MCF 10A (cell line): ENCODE measurements around the gene SHISA5. TPM values are rescaled to one million over a fixed set of nuclear protein-coding genes. Genes with fewer than 3 reads are reported as not detected.
A peak's percentile ranks its signal among the peaks of the same experiment; 100 is the strongest.
"Not testable (repeated sequence)": the region's sequence is repeated elsewhere in the genome, so short reads cannot be mapped to it uniquely, and the experiment has no call there.

Source experiments
- Bru-seq: library from RNA; stranded (reverse); fragments of 400-500 nt; gene quantifications from one replicate; lab custom pipeline; 2021; lab: Mats Ljungman, UMichigan
- BruChase-seq, 2 experiments: library from RNA; stranded (reverse); fragments of 400-500 nt; gene quantifications; one replicate each; lab custom pipeline; 2021; lab: Mats Ljungman, UMichigan
- BruUV-seq: library from RNA; stranded (reverse); fragments of 400-500 nt; replicated peaks from 2 replicates; lab custom pipeline; 2021; lab: Mats Ljungman, UMichigan
- CTCF ChIA-PET: fragments of 300-600 bp; sonication (Branson Sonifier 250); formaldehyde crosslinking; extraction: SDS; loops from one replicate; lab custom pipeline; 2021; ENCODE audit warnings: antibody characterized with exemption, inconsistent platforms; lab: Yijun Ruan, JAX
- POLR2A ChIA-PET: fragments of 300-600, 350-650 bp; sonication (Branson Sonifier 250); formaldehyde crosslinking; extraction: SDS; loops from one replicate; lab custom pipeline; 2020; ENCODE audit warnings: antibody characterized with exemption, inconsistent platforms; lab: Yijun Ruan, JAX
- DNase-seq: peaks from one replicate; pipeline ENCODE4 v3.0.0-alpha.2; 2018; ENCODE audit not compliant: unreplicated experiment
- H3K27ac Mint-ChIP-seq: one replicate; pipeline ENCODE4 v1.8.0; 2022; ENCODE audit warnings: mild to moderate bottlenecking, low read depth, mixed read lengths; ENCODE audit not compliant: unreplicated experiment
- H3K27me3 Mint-ChIP-seq: one replicate; pipeline ENCODE4 v1.8.0; 2022; ENCODE audit warnings: mixed read lengths; ENCODE audit not compliant: insufficient read depth, unreplicated experiment
- H3K36me3 Mint-ChIP-seq: one replicate; pipeline ENCODE4 v1.8.0; 2022; ENCODE audit warnings: mild to moderate bottlenecking, moderate library complexity, mixed read lengths; ENCODE audit not compliant: insufficient read depth, unreplicated experiment
- H3K4me1 Mint-ChIP-seq: one replicate; pipeline ENCODE4 v1.8.0; 2022; ENCODE audit warnings: mixed read lengths; ENCODE audit not compliant: insufficient read depth, unreplicated experiment
- H3K4me3 Mint-ChIP-seq: one replicate; pipeline ENCODE4 v1.8.0; 2022; ENCODE audit warnings: mild to moderate bottlenecking, moderate library complexity, mixed read lengths; ENCODE audit not compliant: unreplicated experiment
- H3K9me3 Mint-ChIP-seq: one replicate; pipeline ENCODE4 v1.8.0; 2022; ENCODE audit warnings: mixed read lengths; ENCODE audit not compliant: unreplicated experiment
- intact Hi-C: fragments of 100-400 bp; cut with micrococcal nuclease; formaldehyde crosslinking; loops from 2 replicates; pipeline ENCODE4 v1.14.1; 2022
- long read RNA-seq: library from polyadenylated mRNA; stranded (forward); transcript quantifications from one replicate; pipeline ENCODE4 v2.0.0, GENCODE V29; 2022
- total RNA-seq: library from RNA; stranded (reverse); gene quantifications from 2 replicates; pipeline ENCODE4 v1.2.3, GENCODE V29; 2022
- TF ChIP-seq, protein P1 (sequence below): fragments of 200-600 bp; IDR thresholded peaks from one replicate; pipeline ENCODE4 v1.8.0; 2022; ENCODE audit warnings: antibody characterized with exemption, mild to moderate bottlenecking; ENCODE audit not compliant: unreplicated experiment

SHISA5 gene, protein sequence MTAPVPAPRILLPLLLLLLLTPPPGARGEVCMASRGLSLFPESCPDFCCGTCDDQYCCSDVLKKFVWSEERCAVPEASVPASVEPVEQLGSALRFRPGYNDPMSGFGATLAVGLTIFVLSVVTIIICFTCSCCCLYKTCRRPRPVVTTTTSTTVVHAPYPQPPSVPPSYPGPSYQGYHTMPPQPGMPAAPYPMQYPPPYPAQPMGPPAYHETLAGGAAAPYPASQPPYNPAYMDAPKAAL
- total RNA-seq, result 131 and 170 TPM in 2 replicates
- percentile 49 among the genes with signal in this experiment for Bru-seq, nascent RNA
- BruChase-seq, experiment 1, labeled RNA remaining after a 6-hour chase, result percentile 78 among the genes with signal in this experiment
- BruChase-seq, experiment 2, labeled RNA remaining after a 2-hour chase, result percentile 57 among the genes with signal in this experiment
- long read RNA-seq, transcript SHISA5-206 (4 exons, 1,839 nt), result major isoform, 295 of 429 reads
- long read RNA-seq, transcript SHISA5-201 (6 exons, 2,369 nt), result minor isoform, 51 of 429 reads
- long read RNA-seq, partial matches to known transcripts, result 15 of 429 reads
- long read RNA-seq, other reads (novel, unspliced or antisense), result 62 of 429 reads

DNA sequence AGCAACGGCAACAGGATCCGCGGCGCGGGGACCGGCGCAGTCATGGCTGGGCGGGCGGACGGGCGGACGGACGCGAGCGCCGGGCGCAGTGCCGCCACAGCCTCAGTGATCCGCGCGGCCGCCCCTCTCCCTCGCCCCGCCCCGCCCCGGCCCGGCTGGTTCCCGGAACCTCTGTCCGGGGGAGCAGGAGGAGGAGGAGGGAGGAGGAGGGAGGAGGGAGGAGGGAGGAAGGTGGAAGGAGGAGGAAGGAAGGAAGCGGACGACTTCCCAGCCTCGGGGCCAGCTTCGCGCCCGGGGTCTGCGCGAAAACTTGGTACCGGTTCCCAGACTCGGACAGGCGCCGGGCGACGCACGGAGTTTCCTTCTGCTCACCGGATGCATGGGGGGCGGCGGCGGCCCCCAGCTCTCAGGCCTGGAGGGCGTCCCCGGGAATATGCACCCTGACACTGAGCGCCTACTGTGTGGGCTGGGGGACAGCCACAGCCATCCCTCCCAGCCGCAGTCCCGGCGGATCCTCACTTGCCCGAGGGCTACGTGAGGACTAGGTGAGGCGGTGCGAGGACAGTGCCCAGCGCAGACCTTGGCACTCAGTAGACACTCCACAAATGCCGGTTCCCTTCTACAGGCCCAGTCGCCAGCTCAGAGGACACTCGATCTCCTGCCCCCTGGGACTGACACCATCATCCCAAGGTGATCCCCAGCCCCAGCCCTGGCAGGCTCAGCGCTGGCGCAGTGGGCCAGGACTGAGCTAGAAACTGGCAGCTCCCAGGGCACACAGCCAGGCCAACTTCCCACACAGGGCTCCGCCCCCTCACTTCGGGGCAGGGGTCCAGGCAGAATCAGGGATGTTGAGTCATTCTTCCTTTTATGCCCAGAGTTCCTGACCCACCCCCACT lies at the start of gene SHISA5:
SHISA5 (minus strand) TSS at position 124 of the 896 bp plus-strand sequence; CDS start at position 44, 80 bp downstream.
- BruUV-seq, result no TSS peak
- TF ChIP-seq, protein P1, sequence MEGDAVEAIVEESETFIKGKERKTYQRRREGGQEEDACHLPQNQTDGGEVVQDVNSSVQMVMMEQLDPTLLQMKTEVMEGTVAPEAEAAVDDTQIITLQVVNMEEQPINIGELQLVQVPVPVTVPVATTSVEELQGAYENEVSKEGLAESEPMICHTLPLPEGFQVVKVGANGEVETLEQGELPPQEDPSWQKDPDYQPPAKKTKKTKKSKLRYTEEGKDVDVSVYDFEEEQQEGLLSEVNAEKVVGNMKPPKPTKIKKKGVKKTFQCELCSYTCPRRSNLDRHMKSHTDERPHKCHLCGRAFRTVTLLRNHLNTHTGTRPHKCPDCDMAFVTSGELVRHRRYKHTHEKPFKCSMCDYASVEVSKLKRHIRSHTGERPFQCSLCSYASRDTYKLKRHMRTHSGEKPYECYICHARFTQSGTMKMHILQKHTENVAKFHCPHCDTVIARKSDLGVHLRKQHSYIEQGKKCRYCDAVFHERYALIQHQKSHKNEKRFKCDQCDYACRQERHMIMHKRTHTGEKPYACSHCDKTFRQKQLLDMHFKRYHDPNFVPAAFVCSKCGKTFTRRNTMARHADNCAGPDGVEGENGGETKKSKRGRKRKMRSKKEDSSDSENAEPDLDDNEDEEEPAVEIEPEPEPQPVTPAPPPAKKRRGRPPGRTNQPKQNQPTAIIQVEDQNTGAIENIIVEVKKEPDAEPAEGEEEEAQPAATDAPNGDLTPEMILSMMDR, result no peak
- Mint-ChIP-seq H3K27ac (peak within 1 kb of the TSS; percentile 25), H3K27me3 (no peaks in the 10 kb centered on the region), H3K36me3 (peaks cover 10% of the 10 kb centered on the region), H3K4me3 (peak within 1 kb of the TSS; percentile 70), H3K4me1 (peaks cover 32% of the 10 kb centered on the region), H3K9me3 (no peaks in the 10 kb centered on the region)
- peak; percentile 69 for DNase-seq
- ChIA-PET CTCF (interaction anchor here (0.6 to 1.3 kb wide), 4 partner anchors 32 to 104 kb away, joined by 3 to 6 read pairs (median 4); no protein-coding TSS in a partner anchor), POLR2A (interaction anchor here (0.6 to 2.9 kb wide), 8 partner anchors 14 to 236 kb away, joined by 3 to 11 read pairs (median 4); partner anchors contain the start of genes CCDC51 and TMA7)
- intact Hi-C loops, result loop anchor here (1.0 kb wide), 1 partner anchor 32 kb away; no protein-coding TSS in a partner anchor

DNA sequence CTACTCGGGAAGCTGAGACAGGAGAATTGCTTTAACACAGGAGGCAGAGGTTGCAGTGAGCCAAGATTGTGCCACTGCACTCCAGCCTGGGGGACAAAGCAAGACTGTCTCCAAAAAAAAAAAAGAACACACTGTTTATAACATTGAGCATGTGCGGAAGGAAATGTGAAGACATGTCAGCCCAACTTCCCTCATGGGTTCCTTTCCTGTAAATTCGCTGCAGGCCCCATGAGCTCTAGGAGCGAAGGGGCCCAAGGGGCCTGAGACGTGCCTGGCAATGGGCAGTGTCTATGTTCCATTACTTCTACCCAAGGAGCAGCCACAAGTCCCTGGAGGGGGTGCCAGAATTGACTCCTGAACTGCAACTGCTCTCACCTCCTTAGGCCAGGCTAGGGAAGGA lies 49.4 kb upstream of the SHISA5 start:
- no peaks in the 10 kb centered on the region for H3K27me3 Mint-ChIP-seq

DNA sequence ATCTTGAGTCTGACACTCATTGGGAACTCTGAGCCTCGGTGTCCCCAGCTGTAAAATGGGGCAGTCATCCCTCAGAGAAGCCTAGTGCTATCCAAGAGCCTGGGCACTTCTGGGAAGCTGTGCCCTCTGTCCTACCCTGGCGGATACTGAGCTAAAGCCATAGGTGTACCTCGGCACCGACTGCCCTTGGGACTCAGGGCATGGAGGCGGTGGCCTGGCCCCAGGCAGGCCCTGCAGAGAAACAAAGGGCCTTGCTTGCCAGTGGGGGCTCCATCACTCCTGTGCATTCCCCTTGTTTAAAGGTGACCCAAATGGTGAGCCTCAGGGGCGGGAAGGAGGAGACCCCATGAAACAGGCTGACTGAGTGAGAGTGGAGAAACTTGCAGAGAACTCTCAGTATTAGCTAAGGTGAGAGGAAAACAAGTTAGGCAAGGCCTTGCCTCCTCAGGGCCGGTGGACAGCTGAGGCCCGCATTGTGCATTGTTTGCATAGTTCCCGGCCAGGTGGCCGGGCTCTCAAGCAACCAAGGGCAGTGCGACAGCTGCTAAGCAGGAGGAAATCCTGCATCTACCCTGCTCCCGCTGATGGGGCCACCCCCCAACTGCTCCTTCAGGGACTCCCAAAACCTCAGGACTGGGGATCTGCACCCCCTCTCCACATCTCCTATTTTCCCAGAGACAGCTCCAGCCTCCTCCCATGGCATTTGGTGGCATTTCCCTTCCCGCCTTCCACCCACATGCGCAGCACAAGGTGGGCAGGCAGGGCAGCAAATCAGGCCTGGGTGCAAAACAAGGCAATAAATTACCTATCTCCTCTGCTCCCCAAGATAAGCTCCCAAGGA lies 48.4 kb upstream of the SHISA5 start:
- TF ChIP-seq, protein P1, result no peak
- no TSS peak for BruUV-seq
- Mint-ChIP-seq H3K4me1 (no peaks in the 10 kb centered on the region), H3K4me3 (no peak overlapping the region), H3K27ac (no peak overlapping the region), H3K9me3 (no peaks in the 10 kb centered on the region), H3K27me3 (no peaks in the 10 kb centered on the region), H3K36me3 (no peaks in the 10 kb centered on the region)
- no peak for DNase-seq
- ChIA-PET CTCF (interaction anchor here (1.0 to 1.2 kb wide), 3 partner anchors 10 to 116 kb away, joined by 3 to 4 read pairs (median 4); no protein-coding TSS in a partner anchor), POLR2A (interaction anchor here (1.4 to 1.6 kb wide), 3 partner anchors 46 to 113 kb away, joined by 3 to 4 read pairs (median 3); partner anchors contain the start of genes CCDC51, SLC26A6 and TMA7)
- intact Hi-C loops, result loop anchor here (10.0 kb wide), 1 partner anchor 132 kb away; the partner anchor contains the start of gene NCKIPSD

More for the DNA sequence above, 49.4 kb upstream of the SHISA5 start:
- ChIA-PET POLR2A (interaction anchor here (1.6 kb wide), 1 partner anchor 114 kb away, joined by 4 read pairs; the partner anchor contains the start of genes CCDC51 and TMA7), CTCF (interaction anchor here (0.6 to 1.6 kb wide), 6 partner anchors 13 to 541 kb away, joined by 3 to 7 read pairs (median 4); no protein-coding TSS in a partner anchor)
- DNase-seq, result no peak
- Mint-ChIP-seq H3K4me1 (peaks cover 5% of the 10 kb centered on the region), H3K4me3 (no peak overlapping the region), H3K27ac (no peak overlapping the region), H3K9me3 (no peaks in the 10 kb centered on the region), H3K36me3 (no peaks in the 10 kb centered on the region)
- BruUV-seq, result no TSS peak
- TF ChIP-seq, protein P1, result no peak
- intact Hi-C loops, result loop anchor here (10.0 kb wide), 1 partner anchor 131 kb away; the partner anchor contains the start of gene NCKIPSD

DNA sequence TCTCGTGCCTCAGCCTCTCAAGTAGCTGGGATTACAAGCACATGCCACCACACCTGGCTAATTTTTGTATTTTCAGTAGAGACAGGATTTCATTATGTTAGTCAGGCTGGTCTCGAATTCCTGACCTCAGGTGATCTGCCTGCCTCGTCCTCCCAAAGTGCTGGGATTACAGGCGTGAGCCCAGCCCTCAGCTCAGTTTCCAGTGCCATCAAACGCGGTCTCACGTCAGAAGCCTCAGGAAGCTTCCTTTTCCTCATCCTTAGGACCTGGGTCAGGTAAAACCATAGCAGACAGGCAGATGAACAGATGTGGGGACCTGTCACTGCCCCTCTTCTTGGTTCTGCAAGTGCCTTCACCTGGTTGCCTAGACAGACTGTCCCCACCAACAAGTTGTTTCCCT lies 47.7 kb upstream of the SHISA5 start:
- not testable (repeated sequence) for H3K4me1 Mint-ChIP-seq, BruUV-seq, H3K4me3 Mint-ChIP-seq, H3K27ac Mint-ChIP-seq, H3K36me3 Mint-ChIP-seq, H3K9me3 Mint-ChIP-seq, H3K27me3 Mint-ChIP-seq, DNase-seq
- ChIA-PET CTCF (interaction anchor here (1.0 to 1.2 kb wide), 2 partner anchors 9 to 115 kb away, joined by 3 to 4 read pairs; no protein-coding TSS in a partner anchor), POLR2A (interaction anchor here (1.4 kb wide), 2 partner anchors 46 to 84 kb away, joined by 3 read pairs; partner anchors contain the start of gene SLC26A6)
- intact Hi-C loops, result loop anchor here (10.0 kb wide), 1 partner anchor 133 kb away; the partner anchor contains the start of gene NCKIPSD
